ENCODE results near the gene BAK1. TPM values are rescaled to one million over a fixed set of nuclear protein-coding genes. Genes with fewer than 3 reads are reported as not detected.

Gene BAK1
- polyA plus RNA-seq, 1 donor (not counting 4 experiments of a cell fraction or from before 2014, with no cell fraction given), result 61.1 TPM

DNA sequence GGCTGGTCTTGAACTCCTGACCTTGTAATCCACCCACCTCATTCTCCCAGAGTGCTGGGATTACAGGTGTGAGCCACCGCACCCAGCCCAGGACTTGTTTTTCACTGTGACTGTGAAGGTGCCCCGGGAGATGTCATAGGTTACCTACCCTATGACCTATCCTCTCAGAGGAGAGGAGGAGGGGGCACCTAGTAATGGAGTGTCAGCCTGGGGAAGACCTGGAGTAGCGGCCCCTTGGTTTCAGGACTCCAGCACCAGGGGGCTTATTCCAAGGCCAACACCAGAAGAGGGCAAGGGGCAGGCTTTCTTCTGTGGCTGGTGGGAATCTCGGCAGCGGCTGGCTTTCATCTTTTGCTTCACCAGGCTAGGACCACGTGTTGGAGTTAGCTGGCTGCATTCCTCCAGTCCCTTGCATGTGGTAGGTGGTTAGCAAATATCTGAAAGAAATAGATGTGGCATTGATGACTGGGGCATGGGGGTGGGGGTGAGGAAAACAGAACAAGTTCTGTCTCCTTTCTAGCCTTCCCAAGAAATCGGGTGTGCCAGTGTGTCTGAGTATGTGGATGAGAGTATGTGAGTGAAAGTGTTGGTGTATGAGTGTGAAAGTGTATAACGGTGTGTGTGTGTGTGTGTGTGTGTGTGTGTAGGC is 33.2 kb upstream of the BAK1 start:
- Histone ChIP-seq H3K4me1 (ENCODE audit: control insufficient read depth, extremely low read depth, insufficient read depth, low read length) (peaks cover 24% of the 10 kb centered on the region), H3K36me3 (ENCODE audit: control insufficient read depth in 2 of 2, extremely low read depth in 1 of 2, insufficient read depth in 2 of 2, low read length in 2 of 2) (no peaks in the 10 kb centered on the region), H3K27me3 (ENCODE audit: control insufficient read depth, extremely low read depth, insufficient read depth, low read length) (no peaks in the 10 kb centered on the region), H2AFZ (ENCODE audit: control insufficient read depth, low read length) (no peak overlapping the region), H3K4me3 (ENCODE audit: control insufficient read depth in 2 of 3, extremely low read depth in 1 of 3, insufficient read depth in 2 of 3, low read depth in 1 of 3, low read length in 3 of 3) (no peak overlapping the region), H4K20me1 (ENCODE audit: control insufficient read depth, extremely low read depth, insufficient read depth, low read length) (no peaks in the 10 kb centered on the region), H3K9me1 (ENCODE audit: control insufficient read depth, extremely low read depth, insufficient read depth, low read length) (no peaks in the 10 kb centered on the region), H3K79me2 (ENCODE audit: control insufficient read depth, insufficient read depth, low read length) (no peaks in the 10 kb centered on the region), H3K27ac (ENCODE audit: control insufficient read depth, insufficient read depth, low read length) (peak overlapping the region; percentile 1), H3K4me2 (ENCODE audit: control insufficient read depth, extremely low read depth, insufficient read depth, low read depth, low read length) (peak overlapping the region; percentile 6), H3K9me3 (ENCODE audit: control insufficient read depth, low read depth, low read length) (no peaks in the 10 kb centered on the region), H3K9ac (ENCODE audit: control insufficient read depth, extremely low read depth, insufficient read depth, low read length) (no peak overlapping the region)
- DNase-seq (ENCODE audit: low read depth, low spot score), result no peak
- FAIRE-seq, result peak; percentile 59
- no peak for TF ChIP-seq EZH2 (IDR thresholded peaks at IDR 0.05; ENCODE audit: low read length)
- TF ChIP-seq, protein P1, sequence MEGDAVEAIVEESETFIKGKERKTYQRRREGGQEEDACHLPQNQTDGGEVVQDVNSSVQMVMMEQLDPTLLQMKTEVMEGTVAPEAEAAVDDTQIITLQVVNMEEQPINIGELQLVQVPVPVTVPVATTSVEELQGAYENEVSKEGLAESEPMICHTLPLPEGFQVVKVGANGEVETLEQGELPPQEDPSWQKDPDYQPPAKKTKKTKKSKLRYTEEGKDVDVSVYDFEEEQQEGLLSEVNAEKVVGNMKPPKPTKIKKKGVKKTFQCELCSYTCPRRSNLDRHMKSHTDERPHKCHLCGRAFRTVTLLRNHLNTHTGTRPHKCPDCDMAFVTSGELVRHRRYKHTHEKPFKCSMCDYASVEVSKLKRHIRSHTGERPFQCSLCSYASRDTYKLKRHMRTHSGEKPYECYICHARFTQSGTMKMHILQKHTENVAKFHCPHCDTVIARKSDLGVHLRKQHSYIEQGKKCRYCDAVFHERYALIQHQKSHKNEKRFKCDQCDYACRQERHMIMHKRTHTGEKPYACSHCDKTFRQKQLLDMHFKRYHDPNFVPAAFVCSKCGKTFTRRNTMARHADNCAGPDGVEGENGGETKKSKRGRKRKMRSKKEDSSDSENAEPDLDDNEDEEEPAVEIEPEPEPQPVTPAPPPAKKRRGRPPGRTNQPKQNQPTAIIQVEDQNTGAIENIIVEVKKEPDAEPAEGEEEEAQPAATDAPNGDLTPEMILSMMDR (optimal IDR thresholded peaks at IDR 0.05 in 1 of 3, IDR thresholded peaks at IDR 0.05 in 1 of 3, conservative IDR thresholded peaks at IDR 0.05 in 1 of 3; ENCODE audit: extremely low read depth in 1 of 3, insufficient read depth in 2 of 3, low read length in 3 of 3), result no peak
- dilution Hi-C loops (cut with MboI; ENCODE audit: extremely low pct_ligation_motif_present, low sequenced_read_pairs), result no loop called here

DNA sequence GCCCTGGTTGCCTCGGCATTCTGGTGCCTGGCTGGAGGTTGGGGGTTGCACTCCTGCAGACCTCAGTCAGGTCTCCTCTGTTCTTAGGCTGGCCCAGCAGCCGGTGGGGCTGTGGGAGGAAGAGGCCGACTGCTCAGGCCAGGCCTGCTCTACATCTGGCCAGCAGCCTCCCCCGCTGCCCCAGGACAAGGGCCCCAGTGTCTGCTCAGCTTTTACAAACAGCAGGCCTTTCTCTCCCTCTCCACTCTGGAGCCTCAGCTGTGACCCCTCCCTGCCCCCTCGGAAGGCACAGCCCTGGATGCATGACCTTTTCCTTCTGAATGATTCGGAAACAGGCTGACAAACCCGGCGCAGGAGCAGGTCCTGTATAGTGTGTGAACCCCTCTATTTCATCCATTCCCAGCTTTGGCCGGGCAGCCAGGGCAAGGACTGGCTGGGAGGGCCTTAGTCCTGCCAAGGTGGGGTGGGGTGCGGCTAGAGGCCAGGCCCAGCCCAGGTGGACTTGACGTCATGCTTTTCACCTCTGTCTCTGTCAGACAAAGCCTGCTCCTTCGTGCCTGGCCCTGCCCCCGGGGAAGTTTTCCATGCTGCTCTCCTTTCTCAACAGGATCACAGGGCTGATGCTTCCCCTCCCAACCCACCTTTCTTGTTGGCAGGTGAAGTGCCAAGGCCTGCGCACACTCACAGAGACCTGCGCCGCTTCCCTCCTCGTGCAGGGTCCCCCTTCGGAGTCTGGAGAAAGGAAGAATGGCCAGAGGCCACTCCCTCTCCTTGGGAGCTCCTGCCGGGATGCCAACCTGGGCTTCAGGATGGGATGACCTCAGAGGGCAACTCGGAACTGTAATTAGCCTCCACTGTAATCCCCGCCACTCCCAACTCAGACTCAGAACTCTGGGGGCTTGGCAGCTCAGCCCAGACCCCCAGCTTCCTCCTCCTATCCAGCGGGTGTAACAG is 31.0 kb upstream of the BAK1 start:
- dilution Hi-C loops (cut with MboI; ENCODE audit: extremely low pct_ligation_motif_present, low sequenced_read_pairs), result no loop called here
- H3K4me1 ChIP-seq (ENCODE audit: control insufficient read depth, extremely low read depth, insufficient read depth, low read length), result peaks cover 34% of the 10 kb centered on the region
- no peak overlapping the region for H3K4me3 ChIP-seq (ENCODE audit: control insufficient read depth in 2 of 3, extremely low read depth in 1 of 3, insufficient read depth in 2 of 3, low read depth in 1 of 3, low read length in 3 of 3)
- DNase-seq (ENCODE audit: low read depth, low spot score) (no peak), FAIRE-seq (no peak)
- no peak overlapping the region for H3K4me2 ChIP-seq (ENCODE audit: control insufficient read depth, extremely low read depth, insufficient read depth, low read depth, low read length)
- no peak overlapping the region for H3K27ac ChIP-seq (ENCODE audit: control insufficient read depth, insufficient read depth, low read length)
- H3K36me3 ChIP-seq (ENCODE audit: control insufficient read depth in 2 of 2, extremely low read depth in 1 of 2, insufficient read depth in 2 of 2, low read length in 2 of 2), result no peaks in the 10 kb centered on the region
- no peaks in the 10 kb centered on the region for H4K20me1 ChIP-seq (ENCODE audit: control insufficient read depth, extremely low read depth, insufficient read depth, low read length)
- no peaks in the 10 kb centered on the region for H3K9me3 ChIP-seq (ENCODE audit: control insufficient read depth, low read depth, low read length)
- H2AFZ ChIP-seq (ENCODE audit: control insufficient read depth, low read length), result no peak overlapping the region
- H3K27me3 ChIP-seq (ENCODE audit: control insufficient read depth, extremely low read depth, insufficient read depth, low read length), result no peaks in the 10 kb centered on the region
- no peak overlapping the region for H3K9ac ChIP-seq (ENCODE audit: control insufficient read depth, extremely low read depth, insufficient read depth, low read length)
- no peaks in the 10 kb centered on the region for H3K79me2 ChIP-seq (ENCODE audit: control insufficient read depth, insufficient read depth, low read length)
- TF ChIP-seq EZH2 (IDR thresholded peaks at IDR 0.05; ENCODE audit: low read length), result no peak
- no peaks in the 10 kb centered on the region for H3K9me1 ChIP-seq (ENCODE audit: control insufficient read depth, extremely low read depth, insufficient read depth, low read length)

All from keratinocyte (primary cell).